ENCODE measurements around the gene IFNGR2.

Gene IFNGR2

DNA sequence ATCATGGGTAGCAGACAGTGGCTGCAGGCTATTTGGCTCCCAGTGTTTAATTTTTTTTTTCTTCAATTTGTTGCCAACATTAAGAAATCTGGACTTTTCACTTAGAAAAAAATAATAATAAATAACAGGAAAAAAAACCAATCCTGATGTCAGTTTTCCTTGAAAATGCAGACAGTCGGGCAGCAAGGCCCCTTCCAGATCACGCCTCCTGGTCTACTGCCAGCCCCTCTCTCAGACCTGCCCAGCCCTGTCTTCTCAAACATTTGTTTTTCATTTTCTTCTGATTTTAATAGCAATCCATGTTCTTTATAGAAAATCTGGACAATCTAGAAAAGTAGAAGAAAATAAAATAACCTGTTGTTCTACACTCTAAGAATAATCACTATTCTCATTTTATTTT lies 15.5 kb downstream of the IFNGR2 start:
- FAIRE-seq (no peak), DNase-seq (ENCODE audit: insufficient read length, low spot score) (no peak)
- TF ChIP-seq, protein P1, sequence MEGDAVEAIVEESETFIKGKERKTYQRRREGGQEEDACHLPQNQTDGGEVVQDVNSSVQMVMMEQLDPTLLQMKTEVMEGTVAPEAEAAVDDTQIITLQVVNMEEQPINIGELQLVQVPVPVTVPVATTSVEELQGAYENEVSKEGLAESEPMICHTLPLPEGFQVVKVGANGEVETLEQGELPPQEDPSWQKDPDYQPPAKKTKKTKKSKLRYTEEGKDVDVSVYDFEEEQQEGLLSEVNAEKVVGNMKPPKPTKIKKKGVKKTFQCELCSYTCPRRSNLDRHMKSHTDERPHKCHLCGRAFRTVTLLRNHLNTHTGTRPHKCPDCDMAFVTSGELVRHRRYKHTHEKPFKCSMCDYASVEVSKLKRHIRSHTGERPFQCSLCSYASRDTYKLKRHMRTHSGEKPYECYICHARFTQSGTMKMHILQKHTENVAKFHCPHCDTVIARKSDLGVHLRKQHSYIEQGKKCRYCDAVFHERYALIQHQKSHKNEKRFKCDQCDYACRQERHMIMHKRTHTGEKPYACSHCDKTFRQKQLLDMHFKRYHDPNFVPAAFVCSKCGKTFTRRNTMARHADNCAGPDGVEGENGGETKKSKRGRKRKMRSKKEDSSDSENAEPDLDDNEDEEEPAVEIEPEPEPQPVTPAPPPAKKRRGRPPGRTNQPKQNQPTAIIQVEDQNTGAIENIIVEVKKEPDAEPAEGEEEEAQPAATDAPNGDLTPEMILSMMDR (IDR thresholded peaks at IDR 0.05; ENCODE audit: insufficient read depth, missing control alignments): no peak

DNA sequence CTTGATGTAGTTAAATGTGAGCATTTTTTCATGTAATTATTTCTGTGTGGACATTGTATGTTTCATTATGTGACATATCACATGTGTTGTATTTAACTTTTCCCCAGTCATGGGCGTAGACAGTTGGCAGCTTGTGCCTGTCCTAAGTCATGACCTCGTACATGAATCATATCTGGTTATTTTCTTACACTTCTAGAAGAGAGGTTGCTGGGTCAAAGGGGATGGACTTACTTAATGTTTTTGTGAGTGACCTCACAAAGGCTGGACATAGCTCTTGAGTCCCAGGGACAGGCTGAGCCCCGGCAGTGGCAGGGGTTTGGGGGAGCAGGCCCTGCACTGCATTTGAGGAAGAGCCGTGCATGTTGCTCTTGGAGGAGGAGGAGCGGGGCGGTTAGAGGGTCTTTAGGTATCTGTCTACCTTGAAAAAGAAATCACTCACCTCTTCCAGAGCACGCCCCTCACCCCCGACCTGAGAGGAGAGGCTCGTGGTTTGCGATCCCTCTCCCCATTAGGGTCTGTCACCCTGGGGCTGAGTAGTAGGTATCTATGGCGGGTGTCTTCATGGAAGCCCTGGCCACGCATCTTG lies 16.4 kb downstream of the IFNGR2 start:
- DNase-seq (ENCODE audit: insufficient read length, low spot score): no peak
- no peak for FAIRE-seq

DNA sequence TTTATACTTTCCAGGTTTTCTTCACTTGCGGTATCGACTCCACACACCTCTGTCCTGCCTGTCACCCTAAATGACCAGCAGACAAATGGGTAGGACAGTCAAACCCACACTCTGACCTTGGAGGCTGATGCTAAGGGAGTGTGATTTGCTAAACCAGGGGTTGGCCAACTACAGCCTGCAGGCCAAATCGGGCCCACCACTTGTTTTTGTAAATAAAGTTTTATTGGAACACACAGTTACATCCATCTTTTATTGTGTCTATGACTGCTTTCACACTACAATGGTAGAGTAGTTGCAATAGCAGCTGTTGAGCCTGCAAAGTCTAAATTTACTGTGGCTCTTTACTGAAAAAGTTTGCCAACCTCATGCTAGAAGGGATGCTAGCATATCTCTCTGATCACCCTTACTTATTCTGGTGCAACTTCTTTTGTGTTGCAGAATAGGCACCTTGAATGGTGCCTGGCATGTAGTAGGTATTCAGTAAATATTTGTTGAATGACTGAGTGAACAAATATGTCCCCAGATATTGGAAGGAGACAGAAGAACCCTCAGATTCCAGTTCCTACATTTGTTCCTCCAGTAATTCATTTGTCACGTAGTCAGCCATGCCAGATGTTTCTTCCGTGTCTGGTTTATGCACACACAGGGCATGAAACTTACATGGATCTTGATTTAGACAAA lies 18.6 kb downstream of the IFNGR2 start:
- DNase-seq (ENCODE audit: insufficient read length, low spot score) (no peak), FAIRE-seq (no peak)
- TF ChIP-seq, protein P1 (IDR thresholded peaks at IDR 0.05; ENCODE audit: insufficient read depth, missing control alignments): no peak

More for the DNA sequence above, 16.4 kb downstream of the IFNGR2 start:
- TF ChIP-seq, protein P1 (IDR thresholded peaks at IDR 0.05; ENCODE audit: insufficient read depth, missing control alignments): no peak

DNA sequence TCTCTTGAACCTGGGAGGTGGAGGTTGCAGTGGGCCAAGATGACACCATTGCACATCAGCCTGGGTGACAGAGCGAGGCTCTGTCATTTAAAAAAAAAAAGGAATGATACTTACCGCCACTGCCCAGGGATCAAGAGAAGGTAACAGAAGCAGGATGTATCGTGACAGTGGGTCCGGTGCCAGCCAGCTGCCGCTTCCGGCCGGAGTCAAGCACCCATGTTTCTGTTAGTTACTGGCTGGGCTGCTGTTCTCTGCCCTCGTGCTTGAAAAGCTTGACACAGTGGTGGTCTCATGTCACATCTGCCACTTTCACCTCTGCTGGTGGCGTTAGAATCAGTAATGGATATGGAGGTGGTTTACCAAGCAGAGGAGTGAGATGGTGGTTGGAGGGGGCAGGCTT lies 21.0 kb downstream of the IFNGR2 start:
- no peak for FAIRE-seq
- TF ChIP-seq, protein P1 (IDR thresholded peaks at IDR 0.05; ENCODE audit: insufficient read depth, missing control alignments): no peak

DNA sequence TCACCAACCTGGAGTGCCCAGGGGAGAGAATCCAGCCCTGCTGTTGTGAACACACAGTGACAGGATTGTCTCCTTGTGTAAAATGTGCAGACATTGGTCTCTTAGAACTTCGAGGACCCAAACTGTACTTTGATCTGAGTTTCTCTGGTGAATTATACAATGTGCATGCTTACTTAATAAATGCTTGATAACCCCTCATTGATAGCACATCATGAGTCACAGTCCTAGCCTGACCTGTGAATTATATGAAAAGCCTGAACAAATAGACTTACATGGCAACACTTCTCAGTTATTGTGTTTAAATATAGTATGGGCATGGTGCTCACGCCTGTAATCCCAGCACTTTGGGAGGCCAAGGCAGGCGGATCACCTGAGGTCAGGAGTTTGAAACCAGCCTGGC lies 22.6 kb downstream of the IFNGR2 start:
- FAIRE-seq (no peak), DNase-seq (ENCODE audit: insufficient read length, low spot score) (no peak)
- TF ChIP-seq, protein P1 (IDR thresholded peaks at IDR 0.05; ENCODE audit: insufficient read depth, missing control alignments): no peak

More for the DNA sequence above, 21.0 kb downstream of the IFNGR2 start:
- DNase-seq (ENCODE audit: insufficient read length, low spot score): no peak

DNA sequence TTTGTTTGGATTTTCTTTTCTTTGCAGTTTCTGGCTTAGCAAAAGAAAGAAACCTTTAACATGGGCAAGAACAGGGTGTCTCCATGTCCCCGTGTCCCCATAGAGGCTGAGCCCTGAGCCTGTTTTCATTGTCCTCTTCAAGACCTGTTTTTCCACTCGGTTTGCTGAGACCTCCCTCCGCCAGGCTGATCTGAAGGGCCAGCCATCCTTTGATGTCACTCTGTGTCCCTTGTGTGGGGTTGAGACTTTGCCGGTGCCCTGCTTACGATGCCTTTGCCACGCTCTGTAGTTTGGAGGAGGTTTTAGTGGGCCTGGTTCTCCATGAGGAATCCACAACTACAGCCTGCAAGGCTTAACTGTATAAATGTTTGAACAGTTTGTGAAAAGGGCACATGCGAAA lies 23.8 kb downstream of the IFNGR2 start:
- TF ChIP-seq, protein P1 (IDR thresholded peaks at IDR 0.05; ENCODE audit: insufficient read depth, missing control alignments): no peak
- FAIRE-seq (no peak), DNase-seq (ENCODE audit: insufficient read length, low spot score) (no peak)

DNA sequence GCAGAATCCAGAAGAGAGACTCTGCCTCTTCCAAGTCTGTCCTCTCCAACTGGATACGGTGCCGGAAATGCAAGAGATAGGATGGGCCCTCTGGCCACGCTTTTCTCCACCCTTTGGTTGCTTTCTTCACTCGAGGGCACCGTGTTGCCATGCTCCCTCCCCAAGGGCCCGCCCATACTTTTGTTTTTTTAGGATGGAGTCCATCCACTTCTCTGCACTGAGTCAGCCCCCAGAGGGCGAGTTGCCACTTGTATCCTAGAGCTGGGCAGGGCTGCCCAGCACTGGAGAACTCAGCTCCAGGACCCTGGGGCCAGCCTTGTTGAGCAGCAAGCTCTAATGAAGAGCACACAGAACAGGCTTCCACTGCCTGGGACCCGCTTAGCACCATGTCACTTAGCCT lies 25.5 kb downstream of the IFNGR2 start:
- TF ChIP-seq, protein P1 (IDR thresholded peaks at IDR 0.05; ENCODE audit: insufficient read depth, missing control alignments): no peak
- DNase-seq (ENCODE audit: insufficient read length, low spot score) (no peak), FAIRE-seq (no peak)

Data from D721Med (cell line).